GM19455 (cell line): Measurements from ENCODE around the gene DCAF8L2.
"Not testable (repeated sequence)": the region's sequence is repeated elsewhere in the genome, so short reads cannot be mapped to it uniquely, and the experiment has no call there.

Source experiments
- ATAC-seq: cut with Tn5 transposase; IDR thresholded peaks from one replicate; pipeline ENCODE4 v1.9.1; 2021; ENCODE audit not compliant: unreplicated experiment

The DCAF8L2 gene

DNA sequence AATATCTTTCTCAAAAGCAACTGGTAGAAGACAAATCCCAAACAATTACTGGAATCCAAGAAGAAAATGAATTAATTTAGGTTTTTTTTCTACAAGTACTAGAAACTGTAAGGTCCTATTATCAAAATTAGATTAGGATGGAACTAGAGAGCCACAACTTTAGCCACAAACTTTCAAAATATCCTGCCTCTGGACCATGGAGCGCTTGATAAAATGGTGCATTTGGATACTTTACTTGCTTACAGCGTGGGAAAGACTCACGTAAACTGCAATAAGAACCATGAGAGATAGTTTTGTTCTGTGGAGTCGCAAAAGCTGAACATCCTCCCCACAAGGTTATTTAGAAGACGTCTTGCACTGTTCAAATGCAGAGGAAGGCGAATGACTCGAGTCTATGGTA, at the start of gene DCAF8L2:
Gene DCAF8L2, plus strand, starts transcription at position 301 of the 400 bp plus-strand sequence. CDS start 156,552 bp downstream, outside the sequence.
- ATAC-seq: no peak

DNA sequence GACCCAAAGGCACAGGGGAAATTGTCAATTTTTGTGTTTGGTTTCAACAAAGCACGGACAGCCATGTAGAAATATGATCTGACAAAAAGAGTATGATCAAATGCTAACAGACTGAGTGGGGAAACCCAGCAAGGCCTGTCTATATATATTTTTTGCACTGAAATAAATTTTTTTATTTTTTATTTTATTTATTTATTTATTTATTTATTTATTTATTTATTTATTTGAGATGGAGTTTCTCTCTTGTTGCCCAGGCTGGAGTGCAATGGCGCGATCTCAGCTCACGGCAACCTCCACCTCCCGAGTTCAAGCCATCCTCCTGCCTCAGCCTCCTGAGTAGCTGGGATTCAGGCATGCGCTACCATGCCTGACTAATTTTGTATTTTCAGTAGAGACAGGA, 49.0 kb upstream of the DCAF8L2 start:
- ATAC-seq: not testable (repeated sequence)

DNA sequence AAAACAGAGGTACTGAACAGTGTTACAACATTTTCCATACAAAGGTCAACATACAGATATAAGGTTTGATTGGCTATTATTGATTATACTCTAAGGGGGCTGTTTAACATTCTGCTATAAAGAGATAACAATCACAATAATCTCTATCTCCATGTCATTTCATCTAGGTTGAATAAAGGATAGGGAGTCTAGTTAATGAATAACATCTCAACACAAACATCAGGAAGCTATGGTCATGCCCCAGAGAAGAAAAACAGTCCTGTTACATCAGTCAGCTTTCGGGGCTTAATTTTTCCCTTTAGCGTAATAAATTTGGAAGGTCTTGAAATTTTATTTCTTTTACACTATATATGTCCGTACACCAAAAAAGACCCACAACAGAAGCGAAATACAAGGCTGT, 41.5 kb upstream of the DCAF8L2 start:
- ATAC-seq: no peak

DNA sequence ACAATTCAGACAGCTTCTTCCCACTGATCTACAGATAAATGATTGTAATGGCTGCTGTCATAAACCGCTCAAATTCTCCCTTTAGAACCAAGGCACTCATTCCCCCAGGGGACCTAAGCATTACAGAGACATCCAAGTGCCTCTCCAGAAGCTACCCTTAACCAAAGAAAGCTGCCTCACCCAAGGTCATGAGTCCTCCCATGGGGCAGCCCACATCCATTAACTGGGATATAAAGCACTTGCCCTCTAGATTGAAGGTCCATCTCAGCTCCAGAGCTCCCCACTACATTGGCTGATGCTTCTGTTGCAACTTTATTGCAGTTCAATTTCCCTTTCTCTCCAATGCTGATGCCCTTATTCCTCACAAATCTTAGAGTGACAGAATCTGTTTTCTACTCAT, 40.5 kb upstream of the DCAF8L2 start:
- no peak for ATAC-seq

DNA sequence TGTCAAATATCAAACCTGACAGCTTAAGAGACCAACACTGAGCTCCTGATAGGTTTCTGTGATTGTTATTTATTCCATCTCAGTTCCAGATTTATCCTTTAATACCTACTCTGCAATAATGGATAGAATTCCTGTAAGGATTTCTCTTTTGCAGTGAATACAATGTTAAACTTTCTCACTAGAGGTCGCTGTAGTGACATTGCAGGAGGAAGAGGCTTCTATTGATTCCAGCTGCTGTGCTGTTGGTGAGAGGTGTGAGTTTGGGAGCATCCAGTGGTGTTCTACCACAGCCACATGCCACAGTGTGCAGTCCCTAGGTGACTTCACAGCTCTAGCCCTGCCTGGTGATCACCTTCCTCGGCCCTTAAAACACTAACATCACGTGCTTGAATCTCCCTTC, 34.6 kb upstream of the DCAF8L2 start:
- ATAC-seq: no peak

DNA sequence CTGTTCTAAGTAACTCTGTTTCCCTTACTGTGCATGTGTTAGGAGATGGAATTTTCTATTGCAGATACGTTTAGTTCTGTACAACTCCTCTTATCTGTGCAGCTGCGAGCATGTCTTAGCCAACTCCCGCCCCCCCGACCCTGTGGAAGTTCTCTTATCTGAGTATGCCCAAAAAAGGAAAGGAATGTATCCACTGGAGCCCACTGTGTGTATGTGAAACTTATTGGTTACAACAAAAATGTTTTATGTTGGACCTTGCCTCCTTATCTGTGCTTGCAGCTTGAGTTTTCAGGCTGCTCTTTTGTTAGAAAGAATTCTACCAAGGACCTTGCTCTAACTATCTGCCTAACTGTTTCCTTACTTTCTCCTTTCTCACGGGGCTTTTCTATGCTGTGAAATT, 24.2 kb upstream of the DCAF8L2 start:
- ATAC-seq: no peak

DNA sequence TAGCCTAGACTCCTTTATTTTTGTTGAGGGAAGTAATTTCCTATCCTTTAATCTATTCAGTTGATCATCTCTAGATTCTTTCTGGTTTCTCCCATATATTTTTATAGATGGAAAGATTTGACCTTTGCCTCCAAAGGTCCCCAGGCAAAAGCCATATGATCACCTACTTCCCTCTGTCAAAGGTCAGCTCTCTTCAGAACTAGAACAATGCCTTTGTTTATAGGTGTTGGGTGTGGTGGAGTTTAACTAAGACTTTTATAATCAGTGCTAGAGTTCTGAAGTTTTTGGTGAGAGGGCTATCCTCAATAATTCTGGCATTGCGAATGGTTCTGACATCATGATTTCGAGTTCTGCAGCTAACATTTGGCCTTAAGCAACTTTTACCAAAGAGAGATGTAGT, 19.0 kb upstream of the DCAF8L2 start:
- no peak for ATAC-seq

DNA sequence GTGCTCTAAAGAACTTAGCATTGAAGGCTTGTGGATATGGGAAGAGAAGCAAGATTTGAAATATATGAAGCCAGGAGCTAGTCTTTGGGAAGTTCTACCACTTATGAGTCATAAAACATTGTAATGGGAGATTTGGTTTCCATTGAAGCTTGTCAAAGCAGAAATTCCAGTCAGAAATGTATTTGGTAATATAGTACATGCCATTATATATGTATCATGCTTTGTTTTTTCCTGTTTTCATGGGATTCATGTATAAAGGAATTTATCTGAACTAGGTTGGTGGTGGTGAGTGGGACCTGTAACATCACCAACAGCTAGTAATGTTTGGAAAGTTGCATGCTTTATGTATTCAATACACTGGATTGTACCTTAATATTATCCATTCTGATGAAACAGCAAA, 14.6 kb upstream of the DCAF8L2 start:
- no peak for ATAC-seq

DNA sequence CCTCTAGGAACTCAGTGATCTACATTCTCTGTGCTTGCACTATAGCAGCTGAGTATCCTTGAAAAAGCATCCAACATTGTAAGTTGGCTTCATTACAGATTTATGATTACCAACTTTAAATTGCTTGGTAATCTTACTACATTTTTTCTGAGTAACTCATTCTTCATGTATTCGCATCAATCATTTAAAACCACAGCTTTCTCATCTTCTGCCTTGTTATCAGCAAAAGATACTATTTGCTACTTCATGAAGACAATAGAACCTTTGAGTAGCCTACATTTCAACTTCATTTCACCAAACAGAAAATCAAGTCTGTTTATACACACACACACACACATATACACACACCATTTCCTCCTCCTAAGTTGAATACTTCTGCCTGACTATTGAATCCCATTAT, 6.2 kb upstream of the DCAF8L2 start:
- ATAC-seq: no peak

DNA sequence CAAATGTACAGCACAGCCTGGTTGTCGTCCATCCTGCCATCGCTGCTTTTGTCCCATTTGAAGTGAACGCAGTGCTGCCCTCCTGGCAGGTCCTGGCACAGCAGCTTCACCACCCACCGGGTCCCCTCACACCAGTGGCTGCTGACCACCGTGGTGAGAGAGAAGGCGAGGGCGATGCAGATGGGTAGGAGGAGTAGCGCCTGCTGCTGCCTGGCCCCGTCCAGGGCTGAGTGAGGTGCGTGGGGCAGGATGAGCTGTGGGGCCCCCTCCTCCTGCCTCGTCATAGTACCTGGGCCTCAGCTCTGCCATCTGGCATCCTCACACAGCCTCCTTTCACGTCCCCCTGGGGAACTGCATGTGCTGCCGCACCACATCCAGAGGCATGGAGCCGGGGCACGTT, 1.8 kb downstream of the DCAF8L2 start:
- no peak for ATAC-seq

DNA sequence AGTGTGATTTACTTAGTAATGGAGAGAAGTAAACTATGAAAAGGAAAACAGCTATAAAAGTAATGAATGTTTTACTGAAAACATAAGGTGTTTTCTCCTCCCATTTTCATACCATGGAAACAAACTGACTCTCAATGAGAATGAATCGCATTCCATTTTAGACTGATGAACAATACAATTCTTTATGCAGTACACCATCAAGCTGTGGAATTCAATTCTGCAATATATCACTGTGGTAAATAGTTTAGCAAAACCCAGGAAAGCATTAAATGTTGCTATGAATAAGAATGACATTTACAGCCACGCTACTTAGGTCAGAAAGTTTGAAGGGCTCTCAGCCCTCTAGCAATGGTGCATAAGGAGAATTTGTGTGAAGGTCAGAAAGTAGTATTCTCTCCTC, 7.4 kb downstream of the DCAF8L2 start:
- ATAC-seq: no peak

DNA sequence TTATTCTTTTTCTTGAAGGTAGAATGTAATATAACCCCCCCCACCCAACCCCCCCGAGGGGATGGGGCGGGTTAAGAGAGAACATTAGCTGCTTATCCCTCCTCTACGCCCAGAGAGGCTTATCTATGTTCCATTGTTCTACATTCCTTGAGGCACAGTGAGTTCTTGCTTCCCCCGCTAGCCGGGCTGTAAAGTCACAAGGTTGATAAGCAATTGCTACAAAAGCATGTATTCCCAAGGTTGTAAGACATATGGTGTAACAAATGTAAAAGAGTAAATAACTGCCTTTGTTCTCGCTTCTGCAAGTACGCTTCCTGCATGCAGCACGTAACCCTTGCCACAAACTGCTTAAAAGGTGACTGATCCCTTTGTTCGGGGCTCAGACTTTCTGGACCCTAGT, 8.2 kb downstream of the DCAF8L2 start:
- ATAC-seq: no peak

DNA sequence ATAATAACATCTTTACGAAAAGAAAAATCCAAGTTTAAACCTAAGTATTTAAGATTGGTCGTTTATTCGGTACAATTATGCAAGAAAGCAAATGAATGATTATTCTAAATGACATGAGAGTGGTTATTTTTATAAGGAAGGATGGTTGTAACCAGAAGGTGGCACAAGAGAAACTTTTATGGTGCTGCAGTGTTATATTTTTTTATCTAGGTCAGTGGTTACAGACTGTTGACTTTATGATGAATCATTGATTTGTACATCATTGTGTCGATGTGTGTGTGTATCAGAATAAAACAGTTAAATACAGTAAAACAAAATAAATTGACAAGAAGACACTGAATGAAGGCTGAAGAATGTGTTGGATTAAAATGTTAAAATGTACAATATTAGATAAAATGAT, 9.8 kb downstream of the DCAF8L2 start:
- no peak for ATAC-seq

DNA sequence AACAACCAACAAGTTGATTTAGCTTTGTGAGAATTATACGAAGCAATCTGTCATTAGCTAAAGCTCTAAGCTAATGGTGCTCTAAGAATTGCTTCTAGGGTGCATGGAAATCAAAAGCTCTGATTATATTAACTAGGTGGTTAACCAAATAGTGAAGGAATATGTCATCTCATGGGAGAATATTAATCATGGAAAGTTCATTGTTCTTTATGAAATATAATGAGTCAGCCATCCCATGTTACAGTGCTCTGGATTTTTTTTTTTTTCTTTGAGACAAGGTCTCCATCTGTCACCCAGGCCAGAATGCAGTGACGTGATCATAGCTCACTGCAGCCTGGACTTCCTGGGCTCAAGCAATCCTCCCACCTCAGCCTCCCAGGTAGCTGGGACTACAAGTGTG, 10.5 kb downstream of the DCAF8L2 start:
- no peak for ATAC-seq

DNA sequence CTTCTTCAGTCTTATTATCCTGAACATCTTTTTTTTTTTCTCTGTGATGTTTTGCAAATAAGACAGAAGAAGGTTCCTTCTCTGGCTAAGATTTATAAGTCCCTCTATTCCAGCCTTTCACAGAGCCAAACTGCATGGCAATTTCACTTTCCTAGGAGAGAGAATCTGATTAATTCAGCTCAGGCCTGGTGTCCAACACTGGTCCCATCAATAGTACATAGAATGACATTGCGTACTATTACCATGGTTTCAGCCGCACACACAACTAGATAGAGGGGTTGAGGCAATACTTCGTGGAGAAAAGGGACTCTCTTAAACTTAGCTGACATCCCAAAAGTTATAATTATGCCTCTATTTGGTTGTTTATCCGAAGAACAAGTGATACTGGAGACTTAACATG, 18.5 kb downstream of the DCAF8L2 start:
- no peak for ATAC-seq

DNA sequence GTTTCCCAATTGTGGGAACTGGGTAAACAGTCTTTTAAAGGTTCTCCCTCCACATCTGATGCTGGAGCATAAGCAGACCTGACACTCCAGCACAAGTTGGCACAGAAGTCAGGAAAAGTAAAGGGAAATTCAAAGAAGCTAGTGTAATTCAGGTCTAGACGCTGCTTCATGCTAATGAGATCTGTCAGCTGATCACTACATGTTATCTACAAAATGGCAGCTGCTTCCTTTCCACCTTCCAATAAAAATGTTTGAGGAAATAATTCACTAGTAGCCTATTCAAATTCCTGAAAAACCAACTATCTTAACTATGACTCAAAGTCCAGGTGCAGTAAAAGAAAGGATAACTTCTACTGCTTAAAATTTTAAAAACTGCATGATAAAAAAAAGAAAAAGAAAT, 29.3 kb downstream of the DCAF8L2 start:
- no peak for ATAC-seq

DNA sequence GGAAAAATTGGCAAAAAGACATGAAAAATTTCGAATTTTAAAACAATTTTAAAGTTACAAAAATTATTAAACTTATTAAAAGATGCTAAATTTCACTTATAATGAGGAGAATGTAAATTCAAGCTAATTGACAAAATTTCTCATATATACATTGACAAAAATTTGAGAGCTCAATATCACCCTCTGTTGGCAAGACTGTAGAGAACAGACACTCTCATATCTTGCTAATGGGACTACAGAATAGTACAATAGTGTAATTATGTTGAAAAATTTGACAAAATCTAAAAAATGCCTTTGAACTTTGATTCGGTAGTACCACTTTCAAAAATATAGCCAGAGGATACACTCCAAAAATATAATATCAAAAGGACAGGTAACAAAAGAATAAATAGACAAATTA, 29.8 kb downstream of the DCAF8L2 start:
- ATAC-seq: no peak

DNA sequence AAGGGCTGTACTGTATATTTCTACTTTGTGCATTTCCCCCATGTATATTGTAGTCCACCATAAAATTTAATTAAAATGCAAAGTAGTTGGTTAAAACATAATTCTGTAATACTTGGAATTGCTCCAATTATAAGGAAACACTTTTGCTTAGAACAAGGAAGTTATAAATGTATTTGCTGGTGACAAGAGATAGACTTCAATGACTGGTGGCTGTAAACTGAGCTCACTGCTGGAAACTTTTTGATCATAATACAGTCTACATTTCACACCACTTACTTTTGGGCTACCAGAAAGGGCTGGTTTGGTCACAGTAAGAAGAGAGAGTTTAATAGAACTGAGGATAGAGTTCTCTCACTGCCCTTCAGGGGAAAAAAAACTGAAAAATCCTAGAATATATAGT, 32.7 kb downstream of the DCAF8L2 start:
- no peak for ATAC-seq

DNA sequence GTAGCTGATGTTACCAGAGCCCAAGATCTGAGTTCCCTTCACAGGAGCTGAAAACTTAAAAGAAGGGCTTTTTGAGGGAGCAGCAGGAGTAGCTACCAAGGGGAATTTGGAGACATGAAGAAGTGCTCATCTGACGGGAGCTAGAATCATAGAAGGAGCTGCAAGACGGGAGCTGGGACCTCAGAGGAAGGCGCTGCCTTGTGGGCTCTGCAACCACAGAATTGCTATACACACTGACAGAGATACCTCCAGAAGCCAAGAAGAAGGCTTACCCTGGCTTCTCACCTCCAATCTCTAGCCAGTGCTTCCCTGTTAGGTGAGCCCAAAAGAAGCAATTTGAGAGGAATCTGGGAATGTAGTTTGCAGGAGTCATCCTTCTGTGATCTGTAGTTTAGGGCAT, 35.9 kb downstream of the DCAF8L2 start:
- ATAC-seq: no peak

DNA sequence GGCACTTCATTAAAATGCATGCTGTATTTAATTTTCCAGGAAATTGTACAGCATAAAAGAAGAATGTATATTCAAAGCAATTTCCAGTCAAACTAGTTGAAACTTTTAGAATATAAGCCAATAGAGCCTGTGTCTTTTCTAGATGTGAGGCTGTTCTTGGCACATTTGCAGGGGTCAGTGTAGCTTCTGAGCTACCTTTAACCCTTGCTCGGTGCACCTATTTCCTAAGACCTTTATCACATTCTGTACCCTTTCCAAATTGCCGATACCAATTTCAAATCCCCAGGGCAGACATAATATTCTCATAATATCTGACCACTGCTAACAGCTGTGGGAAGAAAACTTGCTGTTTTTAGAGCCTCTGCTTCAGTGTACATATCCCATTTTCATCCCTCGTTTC, 43.2 kb downstream of the DCAF8L2 start:
- ATAC-seq: no peak

DNA sequence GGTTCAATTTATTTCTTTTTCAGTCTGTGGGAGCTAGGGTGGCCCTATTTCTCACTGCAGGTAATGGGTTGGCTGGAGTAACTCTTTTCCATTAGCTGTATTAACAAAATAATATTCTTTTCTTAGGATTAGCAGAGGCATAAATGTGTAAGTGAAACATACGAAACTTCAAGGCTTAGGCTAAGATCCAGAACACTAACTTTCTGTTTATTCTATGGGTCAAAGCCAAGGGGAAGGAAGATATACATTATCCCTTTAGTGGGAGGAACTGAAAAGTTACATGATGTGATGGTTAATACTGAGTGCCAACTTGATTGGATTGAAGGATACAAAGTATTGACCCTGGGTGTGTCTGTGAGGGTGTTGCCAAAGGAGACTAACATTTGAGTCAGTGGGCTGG, 66.4 kb downstream of the DCAF8L2 start:
- ATAC-seq: no peak

DNA sequence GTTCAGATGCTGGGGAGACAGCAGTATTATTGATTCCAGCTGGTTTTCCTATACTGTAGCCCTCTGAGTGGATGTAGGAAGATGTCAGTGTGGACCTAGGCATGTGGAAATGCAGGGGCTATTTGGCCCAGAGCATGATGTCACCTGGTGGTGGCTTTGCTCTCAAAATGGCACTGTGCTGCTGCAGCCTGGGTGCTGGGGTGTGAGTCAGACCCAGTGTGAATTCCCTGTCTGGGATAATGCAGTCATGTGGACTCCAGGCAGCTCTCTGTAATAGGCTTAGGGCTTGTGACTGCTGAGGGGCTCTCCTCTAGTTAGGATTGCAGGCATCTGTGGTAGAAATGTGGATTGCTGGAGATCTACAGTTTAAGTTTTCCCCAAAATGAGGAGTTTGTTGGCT, 70.7 kb downstream of the DCAF8L2 start:
- no peak for ATAC-seq

DNA sequence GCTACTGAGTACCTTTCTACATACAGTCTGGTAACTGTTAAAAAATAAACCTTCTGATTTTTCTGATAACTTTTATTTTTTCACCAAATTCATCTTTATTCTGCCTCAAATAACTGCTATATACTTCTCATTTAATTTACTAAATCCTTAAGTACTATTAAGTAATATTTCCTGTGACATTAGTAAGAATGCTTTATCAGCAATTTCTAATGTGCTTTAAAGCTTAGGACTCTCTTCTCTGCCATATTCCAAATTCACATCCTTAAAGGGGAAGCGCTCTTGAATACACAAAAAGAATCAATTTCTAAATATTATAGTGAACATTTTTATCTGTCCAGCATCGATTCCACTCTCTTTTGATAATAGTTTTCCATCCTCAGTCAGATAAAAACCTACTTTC, 81.1 kb downstream of the DCAF8L2 start:
- no peak for ATAC-seq

DNA sequence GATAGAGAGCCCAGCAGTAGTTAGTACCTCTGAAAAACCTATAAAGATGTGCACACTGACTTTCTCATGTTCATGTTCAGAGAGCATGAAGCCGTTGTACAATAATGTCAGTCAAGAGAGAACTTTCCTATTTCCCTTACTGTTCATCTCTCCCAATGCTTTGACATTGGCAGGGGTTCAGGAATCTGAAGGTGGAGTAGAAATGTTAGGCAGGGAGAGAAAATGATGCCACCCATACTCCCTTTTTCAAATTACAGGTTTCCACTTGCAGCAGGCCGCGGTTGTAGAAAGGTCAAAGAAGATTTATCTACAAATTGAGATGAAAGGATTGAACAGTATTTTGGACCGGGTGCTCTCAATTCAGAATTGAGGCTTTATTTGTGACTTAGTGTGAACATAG, 84.3 kb downstream of the DCAF8L2 start:
- ATAC-seq: no peak
